NCI-H510A (cell line): ENCODE measurements around the gene TACSTD2.
"Not testable (repeated sequence)": the region's sequence is repeated elsewhere in the genome, so short reads cannot be mapped to it uniquely, and the experiment has no call there.

Experiments used
- DNase-seq: peaks from one replicate; lab custom pipeline; 2025; lab: John Stamatoyannopoulos, UW

TACSTD2 gene

GRCh38 chr1:58576727-58577653 lies at the start of gene TACSTD2:
TSS of gene TACSTD2 (minus strand) at chr1:58577252. CDS start at chr1:58577156, 96 bp downstream.
- peak; percentile 83 for DNase-seq

GRCh38 chr1:58626293-58626692 lies 49.2 kb upstream of the TACSTD2 start:
- DNase-seq: no peak

GRCh38 chr1:58623259-58623658 lies 46.2 kb upstream of the TACSTD2 start:
- not testable (repeated sequence) for DNase-seq

GRCh38 chr1:58622571-58622970 lies 45.5 kb upstream of the TACSTD2 start:
- DNase-seq: no peak

GRCh38 chr1:58621391-58621790 lies 44.3 kb upstream of the TACSTD2 start:
- no peak for DNase-seq

- DNase-seq: peak; percentile 34
Measured at GRCh38 chr1:58620926-58621325, 43.9 kb upstream of the TACSTD2 start.

GRCh38 chr1:58620259-58620658 lies 43.2 kb upstream of the TACSTD2 start:
- DNase-seq: peak; percentile 62

GRCh38 chr1:58619286-58620054 lies 42.4 kb upstream of the TACSTD2 start:
- DNase-seq: no peak

GRCh38 chr1:58618303-58618702 lies 41.3 kb upstream of the TACSTD2 start:
- no peak for DNase-seq

GRCh38 chr1:58611861-58612385 lies 34.9 kb upstream of the TACSTD2 start:
- DNase-seq: no peak

GRCh38 chr1:58608945-58609344 lies 31.9 kb upstream of the TACSTD2 start:
- no peak for DNase-seq

GRCh38 chr1:58608297-58608696 lies 31.2 kb upstream of the TACSTD2 start:
- no peak for DNase-seq

- no peak for DNase-seq
Measured at GRCh38 chr1:58607391-58607790, 30.3 kb upstream of the TACSTD2 start.

- not testable (repeated sequence) for DNase-seq
Measured at GRCh38 chr1:58601921-58602320, 24.9 kb upstream of the TACSTD2 start.

- no peak for DNase-seq
Measured at GRCh38 chr1:58597996-58598395, 20.9 kb upstream of the TACSTD2 start.

GRCh38 chr1:58597076-58597475 lies 20.0 kb upstream of the TACSTD2 start:
- DNase-seq: no peak

- no peak for DNase-seq
Measured at GRCh38 chr1:58596631-58597052, 19.6 kb upstream of the TACSTD2 start.

GRCh38 chr1:58594546-58594945 lies 17.5 kb upstream of the TACSTD2 start:
- no peak for DNase-seq

- DNase-seq: no peak
Measured at GRCh38 chr1:58592522-58593134, 15.6 kb upstream of the TACSTD2 start.

- no peak for DNase-seq
Measured at GRCh38 chr1:58591806-58592205, 14.8 kb upstream of the TACSTD2 start.

- DNase-seq: no peak
Measured at GRCh38 chr1:58590019-58590418, 13.0 kb upstream of the TACSTD2 start.

GRCh38 chr1:58588396-58588795 lies 11.3 kb upstream of the TACSTD2 start:
- no peak for DNase-seq
